ENCODE results near the gene TMEM94.

The TMEM94 gene

DNA sequence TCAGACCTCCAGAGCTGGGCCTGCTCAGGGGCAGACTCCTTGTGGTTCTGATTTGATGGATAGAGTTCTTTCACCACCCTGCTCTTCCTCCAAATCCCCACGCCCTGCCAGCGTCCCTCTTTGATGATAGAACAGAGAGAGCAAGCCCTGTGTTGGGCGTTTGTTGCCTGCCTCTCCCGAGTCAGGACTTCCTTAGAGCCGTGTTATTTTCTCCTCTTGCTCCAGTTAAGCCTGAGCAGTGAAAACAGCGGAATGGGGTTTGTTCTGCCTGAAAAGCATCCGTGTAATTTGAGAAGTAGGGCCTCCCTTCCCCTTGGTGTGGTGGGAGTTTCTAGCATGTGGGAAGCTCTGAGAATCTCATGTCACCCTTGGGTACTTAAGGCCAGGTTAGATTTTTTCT is 22.1 kb downstream of the TMEM94 start:
- DNase-seq, result no peak

DNA sequence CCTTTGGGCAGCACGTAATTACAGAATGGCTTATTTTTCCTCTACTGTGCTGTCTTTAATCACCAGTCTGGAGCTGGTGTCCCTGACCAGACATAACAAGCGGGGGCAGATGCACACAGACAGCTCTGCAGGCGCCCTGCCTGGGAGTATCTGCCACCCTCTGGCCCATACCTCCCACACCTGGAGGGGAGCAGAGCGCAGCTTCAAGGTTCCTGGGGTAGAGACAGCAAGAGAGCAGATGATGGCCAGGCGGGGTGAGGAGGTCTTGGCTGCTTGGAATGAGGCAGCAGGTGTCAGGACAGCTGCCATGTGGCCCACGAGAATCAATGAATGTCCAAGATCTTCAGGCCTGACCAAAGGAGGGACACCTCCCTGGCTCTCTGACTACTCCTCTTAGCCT is 23.8 kb downstream of the TMEM94 start:
- no peak for DNase-seq

DNA sequence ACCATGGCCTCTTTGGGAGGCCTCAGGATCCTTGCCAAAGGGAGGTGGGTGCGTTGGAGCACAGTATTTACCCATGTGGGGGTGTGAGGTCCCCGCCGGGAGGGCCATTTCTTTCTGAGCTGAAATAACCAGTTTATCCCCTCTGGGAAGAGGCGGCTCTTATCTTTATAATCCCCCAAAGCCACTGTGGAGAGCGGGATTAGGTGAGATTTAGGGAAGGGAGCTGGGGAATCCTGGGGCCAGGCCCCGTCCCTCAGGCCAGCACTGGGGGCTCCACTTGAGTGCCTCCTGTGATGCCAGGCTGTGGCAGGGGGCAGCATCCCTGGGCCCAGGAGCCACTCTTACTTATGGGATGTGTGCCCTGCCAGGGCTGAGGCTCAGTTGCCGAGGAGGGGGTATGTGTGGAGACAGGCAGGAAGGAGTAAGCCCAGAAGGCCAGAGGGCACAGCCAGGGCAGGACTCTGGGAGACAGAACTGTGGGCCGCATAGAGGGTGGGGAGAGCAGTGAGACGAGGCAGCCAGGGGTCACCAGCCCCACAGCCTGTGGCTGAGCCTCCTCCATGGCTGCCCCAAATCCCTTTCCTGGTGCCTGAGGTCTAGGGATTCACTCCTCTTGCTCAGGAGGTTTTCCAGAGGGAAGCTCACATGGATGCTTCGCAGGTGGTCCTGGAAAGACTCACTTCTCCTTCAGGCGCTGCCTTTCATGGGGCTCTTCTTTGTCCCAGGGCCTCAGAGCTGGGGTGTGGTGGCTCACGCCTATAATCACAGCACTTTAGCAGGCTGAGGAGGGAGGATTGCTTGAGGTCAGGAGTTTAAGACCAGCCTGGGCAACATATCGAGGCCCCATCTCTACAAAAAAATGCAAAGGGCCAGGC is 25.0 kb downstream of the TMEM94 start:
- DNase-seq, result no peak

DNA sequence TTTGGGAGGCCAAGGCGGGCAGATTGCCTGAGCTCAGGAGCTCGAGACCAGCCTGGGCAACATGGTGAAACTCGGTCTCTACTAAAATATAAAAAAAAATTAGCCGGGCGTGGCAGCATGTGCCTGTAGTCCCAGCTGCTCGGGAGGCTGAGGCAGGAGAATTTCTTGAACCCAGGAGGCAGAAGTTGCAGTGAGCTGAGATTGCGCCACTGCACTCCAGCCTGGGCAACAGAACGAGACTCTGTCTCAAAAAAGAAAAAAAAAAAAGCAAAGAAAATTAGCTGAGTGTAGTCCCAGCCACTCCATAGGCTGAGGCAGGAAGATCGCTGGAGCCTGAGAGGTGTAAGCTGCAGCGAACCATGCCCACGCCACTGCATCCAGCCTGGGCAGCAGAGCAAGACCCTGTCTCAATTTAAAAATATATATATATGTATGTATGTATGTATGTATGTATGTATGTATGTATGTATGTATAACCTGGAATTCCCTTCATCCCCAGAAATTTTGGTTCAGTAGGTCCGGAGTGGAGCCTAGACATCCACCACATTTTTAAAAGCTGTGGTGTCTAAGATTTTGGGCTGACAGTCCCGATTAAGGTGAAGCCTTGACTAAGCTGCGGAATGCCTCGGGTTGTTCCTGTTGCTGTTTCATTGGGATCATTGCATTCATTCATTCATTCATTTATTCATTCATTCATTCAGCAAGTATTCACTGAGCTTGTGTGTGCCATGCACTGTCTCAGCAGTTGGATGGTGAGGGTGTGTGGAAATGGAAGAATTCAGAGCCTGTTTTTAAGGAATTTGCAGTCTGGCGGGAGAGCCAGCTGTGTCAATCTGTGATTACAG is 25.9 kb downstream of the TMEM94 start:
- no peak for DNase-seq

DNA sequence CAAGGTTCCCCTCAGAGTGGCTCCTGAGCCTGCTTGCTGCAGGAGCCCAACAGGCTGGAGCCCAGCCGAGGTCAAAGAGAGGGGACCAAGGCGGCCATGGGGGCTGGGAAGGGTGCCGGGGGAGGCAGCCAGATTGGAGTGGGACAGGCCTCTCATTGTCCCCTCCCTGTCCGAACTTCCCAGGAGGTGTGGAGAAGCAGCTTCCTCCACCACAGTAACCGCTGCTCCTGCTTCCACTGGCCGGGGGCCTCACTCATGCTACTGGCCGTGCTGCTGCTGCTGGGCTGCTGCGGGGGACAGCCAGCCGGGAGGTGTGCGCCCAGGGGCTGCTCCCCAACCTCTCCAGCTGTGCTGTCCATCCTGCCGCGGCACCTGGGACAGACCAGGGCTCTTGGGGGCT is 29.3 kb downstream of the TMEM94 start:
- DNase-seq, result no peak

DNA sequence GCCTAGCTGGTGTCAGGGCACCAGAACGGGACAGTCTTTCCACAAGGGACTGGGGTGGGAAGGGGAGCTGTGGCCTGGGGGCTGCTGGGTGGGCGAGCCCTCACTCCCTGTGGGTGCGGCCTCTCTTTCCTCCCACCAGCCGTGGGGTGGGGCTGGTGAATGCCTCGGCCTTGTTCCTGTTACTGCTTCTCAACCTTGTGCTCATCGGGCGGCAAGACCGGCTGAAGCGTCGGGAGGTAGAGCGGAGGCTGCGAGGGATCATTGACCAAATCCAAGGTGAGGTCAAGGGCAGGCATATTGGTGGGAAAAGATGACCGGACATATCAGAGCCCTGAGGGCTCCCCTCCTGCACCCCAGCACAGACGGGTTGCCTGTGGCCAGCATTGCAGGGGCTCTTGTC is 29.7 kb downstream of the TMEM94 start:
- DNase-seq, result no peak

DNA sequence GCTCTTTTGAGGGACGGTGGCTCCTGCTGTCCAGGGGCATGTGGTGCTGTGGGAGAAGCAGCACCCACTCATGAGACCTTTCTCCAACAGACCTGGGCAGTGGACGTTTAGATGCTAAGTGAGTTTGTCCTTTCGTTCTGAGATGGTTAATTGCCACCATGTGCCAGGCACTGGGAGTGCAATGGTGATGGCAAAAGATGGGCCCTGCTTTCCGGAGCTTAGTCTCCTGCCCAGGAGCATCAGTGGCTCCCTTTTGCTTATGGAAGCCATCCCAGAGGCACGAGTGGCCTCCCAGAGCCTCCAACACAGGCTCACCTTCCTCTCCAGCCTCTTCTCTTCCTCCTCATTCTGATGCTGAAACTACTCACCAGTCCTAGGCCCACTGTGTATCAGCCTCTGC is 30.5 kb downstream of the TMEM94 start:
- DNase-seq, result no peak

DNA sequence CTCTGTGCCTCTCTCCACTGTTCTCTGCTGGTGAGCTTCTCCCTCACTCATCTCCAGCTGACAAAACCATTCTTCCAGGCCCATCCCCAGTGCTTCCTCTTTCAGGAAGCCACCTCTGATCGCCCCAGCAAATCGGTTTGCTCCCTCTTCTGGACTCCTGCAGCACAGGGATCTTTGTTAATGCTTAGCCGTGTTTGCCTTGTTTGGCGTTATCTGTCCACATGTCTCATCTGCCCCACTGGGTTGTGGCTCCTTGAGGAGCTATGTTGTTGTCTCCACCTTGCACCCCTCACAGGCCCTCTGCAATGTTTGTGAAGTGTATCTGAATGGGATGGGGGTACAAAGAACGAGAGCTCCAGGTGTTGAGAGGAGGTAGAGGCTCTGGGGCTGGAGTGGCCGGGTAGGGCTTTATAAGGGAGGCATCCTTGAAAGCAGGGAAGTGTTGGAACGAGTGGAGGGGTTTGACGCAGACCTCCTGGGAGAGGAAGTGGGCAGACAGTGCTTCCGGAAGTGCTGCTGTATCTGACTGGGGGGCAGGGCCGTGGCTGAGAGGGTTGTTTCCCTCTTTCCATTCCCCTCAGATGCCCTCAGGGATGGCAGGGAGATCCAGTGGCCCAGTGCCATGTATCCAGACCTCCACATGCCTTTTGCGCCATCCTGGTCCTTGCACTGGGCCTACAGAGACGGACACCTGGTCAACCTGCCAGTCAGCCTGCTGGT is 31.1 kb downstream of the TMEM94 start:
- no peak for DNase-seq

DNA sequence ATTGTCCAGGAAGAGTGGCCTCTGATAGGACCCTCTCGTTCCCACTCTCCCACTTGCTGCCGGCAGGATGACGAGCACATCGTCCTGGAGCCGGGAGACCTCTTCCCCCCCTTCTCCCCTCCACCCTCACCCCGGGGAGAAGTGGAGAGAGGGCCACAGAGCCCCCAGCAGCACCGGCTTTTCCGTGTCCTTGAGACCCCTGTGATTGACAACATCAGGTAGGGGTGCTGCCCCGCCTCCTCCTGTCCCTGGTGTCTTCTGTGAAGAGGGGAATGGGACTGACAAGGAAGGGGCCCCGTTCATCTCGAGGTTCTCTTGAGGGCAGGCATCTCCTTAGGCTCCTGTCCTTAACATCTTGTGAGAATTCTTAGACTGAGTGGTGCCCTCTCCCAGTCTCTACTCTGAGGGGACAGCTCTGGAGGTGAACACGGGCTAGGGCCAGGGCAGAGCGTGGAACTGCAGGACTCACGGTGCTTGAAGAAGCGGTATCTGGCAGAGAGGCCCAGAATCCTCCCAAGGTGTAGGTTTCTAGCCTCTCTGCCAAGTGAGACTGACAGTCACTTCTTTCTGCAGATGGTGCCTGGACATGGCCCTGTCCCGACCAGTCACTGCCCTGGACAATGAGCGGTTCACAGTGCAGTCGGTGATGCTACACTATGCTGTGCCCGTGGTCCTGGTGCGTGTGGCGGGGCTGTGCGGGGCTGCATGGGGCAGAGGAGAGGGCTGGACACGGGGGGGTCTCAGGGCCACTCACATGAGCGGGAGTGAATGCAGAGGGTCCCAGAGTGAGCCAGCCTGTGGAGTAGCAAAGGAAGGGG is 32.5 kb downstream of the TMEM94 start:
- DNase-seq, result no peak

DNA sequence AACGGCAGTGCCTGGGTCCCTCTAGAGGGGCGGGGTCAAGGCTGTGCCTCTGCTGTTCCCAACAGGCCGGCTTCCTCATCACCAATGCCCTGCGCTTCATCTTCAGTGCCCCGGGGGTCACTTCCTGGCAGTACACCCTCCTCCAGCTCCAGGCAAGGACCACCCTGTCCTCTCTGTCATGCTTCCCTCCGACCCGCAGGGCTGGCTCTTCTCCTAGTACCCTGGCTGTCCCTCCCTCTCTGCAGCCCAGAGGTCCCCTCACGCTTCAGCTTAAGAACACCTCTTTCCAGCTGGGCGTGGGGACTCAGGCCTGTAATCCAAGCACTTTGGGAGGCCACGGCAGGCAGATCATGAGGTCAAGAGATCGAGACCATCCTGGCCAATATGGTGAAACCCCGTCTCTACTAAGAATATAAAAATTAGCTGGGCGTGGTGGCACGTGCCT is 33.1 kb downstream of the TMEM94 start:
- DNase-seq, result no peak

DNA sequence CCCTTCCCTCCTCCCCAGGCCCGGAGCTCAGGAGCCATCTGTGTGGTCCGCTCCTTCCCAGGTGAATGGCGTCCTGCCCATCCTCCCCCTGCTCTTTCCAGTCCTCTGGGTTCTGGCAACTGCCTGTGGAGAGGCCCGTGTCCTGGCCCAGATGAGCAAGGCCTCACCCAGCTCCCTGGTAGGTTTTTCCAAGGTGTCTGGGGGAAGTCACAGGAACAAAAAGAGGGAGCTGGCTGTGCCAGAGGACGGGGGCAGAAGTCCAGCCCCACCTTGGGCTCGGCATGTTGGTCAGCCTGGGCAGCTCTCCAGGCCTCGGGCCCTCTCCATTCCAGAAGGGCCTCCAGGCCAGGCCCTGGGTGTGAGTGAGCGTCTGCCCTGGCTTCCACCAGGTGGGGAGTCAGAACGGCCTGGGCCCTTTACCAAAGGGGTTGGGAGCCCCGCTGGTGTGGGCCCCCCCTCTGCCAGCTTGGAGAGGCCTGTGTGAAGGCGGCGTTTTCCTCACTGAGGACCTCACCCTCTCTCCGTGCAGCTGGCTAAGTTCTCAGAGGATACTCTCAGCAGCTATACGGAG is 33.8 kb downstream of the TMEM94 start:
- no peak for DNase-seq

DNA sequence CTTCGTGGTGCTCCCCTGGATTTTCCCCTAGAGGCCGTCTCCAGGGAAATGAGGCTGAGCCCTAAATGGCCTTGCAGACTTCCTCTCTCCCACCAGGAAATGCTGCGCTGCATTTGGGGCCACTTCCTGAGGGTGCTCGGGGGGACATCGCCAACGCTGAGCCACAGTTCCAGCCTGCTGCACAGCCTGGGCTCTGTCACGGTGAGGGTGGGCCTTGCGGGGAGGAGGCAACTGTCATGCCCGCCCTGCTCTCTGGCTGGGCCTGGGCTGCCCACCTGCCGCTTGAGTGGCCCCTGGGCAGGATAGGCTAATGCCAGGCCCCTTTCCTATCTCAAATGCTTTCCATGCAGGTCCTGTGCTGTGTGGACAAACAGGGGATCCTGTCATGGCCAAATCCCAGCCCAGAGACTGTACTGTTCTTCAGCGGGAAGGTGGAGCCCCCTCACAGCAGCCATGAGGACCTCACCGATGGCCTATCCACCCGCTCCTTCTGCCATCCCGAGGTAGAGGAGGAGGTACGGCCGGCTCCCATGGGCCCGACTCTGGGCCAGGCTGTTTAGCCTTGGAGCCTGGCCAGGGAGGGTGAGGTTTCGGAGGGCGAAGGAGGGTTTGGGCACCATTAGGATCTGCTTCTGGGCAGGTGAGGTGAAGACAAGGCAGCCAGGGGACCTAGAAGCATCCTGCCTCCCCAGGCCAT is 34.7 kb downstream of the TMEM94 start:
- DNase-seq, result no peak

DNA sequence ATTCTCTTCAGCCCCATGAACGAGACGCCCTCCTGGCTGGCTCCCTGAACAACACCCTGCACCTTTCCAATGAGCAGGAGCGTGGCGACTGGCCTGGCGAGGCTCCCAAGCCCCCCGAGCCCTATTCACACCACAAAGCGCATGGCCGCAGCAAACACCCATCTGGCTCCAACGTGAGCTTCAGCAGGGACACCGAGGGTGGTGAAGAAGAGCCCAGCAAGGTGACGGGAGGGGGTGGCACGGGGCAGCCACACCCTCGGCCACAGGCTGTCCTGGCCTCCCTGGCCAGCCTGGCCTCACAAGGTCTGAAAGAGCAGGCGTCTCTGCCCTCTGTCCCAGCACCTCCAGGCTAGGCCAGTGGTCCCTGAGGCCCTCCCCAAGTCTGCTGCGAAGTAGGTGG is 35.2 kb downstream of the TMEM94 start:
- DNase-seq, result no peak

DNA sequence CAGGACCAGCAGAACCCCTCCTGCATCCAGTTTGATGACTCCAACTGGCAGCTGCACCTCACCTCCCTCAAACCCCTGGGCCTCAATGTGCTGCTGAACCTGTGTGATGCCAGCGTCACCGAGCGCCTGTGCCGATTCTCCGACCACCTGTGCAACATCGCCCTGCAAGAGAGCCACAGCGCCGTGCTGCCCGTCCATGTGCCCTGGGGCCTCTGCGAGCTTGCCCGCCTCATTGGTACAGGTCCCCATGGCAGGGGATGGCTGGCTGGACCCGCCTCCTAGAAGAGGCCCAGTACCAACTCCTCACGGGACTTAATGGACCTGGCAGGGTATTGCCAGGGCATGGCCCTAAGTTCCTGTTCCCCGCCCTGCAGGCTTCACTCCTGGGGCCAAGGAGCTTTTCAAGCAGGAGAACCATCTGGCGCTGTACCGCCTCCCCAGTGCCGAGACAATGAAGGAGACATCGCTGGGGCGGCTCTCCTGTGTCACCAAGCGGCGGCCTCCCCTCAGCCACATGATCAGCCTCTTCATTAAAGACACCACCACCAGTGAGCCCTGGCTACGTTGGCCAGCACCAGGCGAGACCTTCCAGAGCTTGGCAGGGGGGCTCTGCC is 36.2 kb downstream of the TMEM94 start:
- DNase-seq, result no peak

DNA sequence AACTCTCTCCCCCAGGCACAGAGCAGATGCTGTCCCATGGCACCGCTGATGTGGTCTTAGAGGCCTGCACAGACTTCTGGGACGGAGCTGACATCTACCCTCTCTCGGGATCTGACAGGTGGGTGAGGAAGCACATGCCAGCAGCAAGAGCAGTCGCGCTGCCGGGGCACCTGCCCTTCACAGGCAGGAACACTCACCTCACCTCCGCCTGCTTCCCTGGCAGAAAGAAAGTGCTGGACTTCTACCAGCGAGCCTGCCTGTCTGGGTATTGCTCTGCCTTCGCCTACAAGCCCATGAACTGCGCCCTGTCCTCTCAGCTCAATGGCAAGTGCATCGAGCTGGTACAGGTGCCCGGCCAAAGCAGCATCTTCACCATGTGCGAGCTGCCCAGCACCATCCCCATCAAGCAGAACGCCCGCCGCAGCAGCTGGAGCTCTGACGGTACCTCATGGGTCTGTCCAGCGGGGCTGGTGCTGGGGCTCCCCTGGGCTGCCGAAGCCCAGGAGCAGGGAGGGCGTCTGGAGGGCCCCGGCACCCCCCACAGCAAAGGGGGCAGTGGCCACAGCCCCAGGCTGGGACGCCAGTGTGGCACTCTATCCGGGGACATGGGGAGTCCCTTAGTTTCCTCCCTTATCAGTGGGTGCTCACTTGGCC is 37.2 kb downstream of the TMEM94 start:
- DNase-seq, result no peak

DNA sequence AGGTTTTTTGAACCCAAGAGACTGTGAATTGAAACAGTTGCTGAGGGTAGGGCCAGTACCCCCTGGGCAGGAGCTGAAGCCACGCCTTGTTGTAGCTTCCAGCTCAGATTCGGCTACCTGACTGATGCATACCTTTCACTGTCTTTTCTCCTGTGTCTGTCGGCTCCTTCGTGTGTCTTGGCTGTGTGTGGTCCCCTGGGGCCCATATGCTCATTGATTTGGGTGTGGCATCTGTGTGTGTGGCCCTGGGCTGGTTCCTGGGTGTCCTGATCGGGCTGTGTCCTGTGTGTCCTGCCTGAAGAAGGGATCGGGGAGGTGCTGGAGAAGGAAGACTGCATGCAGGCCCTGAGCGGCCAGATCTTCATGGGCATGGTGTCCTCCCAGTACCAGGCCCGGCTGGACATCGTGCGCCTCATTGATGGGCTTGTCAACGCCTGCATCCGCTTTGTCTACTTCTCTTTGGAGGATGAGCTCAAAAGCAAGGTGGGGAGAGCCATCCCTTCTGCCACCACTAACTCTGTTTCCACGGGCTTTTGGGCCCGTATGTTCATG is 38.0 kb downstream of the TMEM94 start:
- DNase-seq, result no peak

DNA sequence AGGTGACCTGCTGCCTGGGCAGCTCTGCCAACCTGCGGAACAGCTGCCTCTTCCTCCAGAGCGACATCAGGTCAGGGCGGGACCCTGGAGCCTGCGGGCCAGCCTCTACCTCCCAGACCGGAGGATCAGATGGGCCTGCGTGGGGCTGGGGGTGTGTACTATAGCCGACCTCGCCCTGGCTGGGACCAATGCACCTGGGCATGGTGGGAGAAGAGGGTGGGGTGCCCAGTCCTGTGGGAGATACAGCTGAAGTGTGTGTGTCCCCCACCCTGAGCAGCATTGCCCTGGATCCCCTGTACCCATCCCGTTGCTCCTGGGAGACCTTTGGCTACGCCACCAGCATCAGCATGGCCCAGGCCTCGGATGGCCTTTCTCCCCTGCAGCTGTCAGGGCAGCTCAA is 39.6 kb downstream of the TMEM94 start:
- DNase-seq, result no peak

DNA sequence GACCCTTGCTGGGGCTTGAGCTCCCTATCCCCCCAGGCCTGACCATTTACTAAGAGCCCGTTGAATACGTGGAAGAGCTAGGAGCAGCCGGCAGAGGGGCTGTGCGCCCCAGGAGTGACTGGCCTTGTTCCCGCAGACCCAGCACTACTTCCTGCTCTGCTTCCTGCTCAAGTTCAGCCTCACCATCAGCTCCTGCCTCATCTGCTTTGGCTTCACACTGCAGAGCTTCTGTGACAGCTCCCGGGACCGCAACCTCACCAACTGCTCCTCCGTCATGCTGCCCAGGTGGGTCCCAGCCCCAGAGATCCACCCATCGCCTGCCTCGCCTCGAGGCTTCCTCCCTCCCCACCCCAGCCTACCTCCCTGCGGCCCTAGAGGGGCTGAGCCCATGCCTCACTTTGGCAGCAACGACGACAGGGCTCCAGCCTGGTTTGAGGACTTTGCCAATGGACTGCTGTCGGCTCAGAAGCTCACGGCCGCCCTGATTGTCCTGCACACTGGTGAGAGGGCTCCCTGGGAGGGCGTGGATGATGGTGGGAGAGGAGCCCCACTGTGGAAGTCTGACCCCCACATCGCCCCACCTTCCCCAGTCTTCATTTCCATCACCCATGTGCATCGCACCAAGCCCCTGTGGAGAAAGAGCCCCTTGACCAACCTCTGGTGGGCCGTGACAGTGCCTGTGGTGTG is 41.7 kb downstream of the TMEM94 start:
- DNase-seq, result no peak

DNA sequence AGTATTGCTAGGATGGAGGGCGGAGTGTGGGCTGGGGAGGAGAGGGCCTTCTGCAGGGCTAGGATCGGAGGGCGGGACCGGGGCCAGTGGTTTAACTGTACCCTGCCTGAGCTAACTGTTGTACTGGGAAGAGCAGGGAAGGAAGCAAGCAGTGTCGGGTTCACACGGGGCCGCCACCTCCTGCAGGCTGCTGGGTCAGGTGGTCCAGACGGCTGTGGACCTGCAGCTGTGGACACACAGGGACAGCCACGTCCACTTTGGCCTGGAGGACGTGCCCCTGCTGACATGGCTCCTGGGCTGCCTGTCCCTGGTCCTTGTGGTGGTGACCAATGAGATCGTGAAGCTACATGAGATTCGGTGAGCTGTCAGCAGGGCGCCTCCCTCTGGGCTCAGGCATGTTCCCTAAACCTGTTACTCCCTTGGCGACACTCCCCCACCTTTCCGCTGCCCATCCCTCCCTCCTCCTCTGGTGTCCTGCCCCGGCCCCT is 42.3 kb downstream of the TMEM94 start:
- DNase-seq, result no peak
